GM18505 (cell line): Measurements from ENCODE around the gene GATD1.
A peak's percentile ranks its signal among the peaks of the same experiment; 100 is the strongest.

Experiments used
- ATAC-seq: cut with Tn5 transposase; IDR thresholded peaks from one replicate; pipeline ENCODE4 v1.9.1; 2021; ENCODE audit not compliant: unreplicated experiment
- POLR2A ChIP-seq: IDR thresholded peaks from 4 replicates; pipeline ENCODE4 v1.6.1; 2011; ENCODE audit warnings: borderline replicate concordance; ENCODE audit not compliant: insufficient read depth, insufficient read length; ENCODE audit errors: extremely low read depth

Gene GATD1

DNA sequence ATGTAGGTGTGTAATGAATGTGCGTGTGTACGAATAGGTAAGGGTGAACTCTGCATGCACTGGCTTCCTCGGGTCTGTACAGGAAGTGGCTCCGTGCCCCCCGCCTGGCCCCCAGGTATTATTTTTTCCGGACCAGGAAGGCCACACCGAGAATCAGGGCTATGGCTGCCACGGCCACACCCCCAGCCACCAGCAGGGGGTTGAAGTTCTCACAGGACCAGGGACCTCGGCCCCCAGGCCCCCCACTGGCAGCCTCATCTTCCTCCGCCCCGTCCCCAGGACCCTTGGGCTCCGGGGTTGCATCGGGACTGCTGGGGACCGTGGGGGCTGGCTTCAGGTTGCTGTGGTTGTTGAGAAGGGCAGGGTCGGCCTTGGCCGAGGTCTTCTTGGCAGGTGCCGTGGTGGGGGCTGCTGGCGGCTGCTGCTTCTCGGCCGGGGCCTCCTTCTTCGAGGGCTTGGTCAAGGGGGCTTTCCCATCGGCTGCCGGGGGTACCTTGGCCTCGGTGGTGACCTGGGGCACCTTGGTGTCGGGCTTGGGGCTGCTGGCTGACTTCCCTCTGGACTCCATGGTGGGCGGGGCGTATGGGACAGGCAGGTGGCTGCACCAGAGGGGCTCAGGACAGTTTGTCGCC is 10.8 kb upstream of the GATD1 start:
- TF ChIP-seq POLR2A, result no peak
- ATAC-seq, result no peak

DNA sequence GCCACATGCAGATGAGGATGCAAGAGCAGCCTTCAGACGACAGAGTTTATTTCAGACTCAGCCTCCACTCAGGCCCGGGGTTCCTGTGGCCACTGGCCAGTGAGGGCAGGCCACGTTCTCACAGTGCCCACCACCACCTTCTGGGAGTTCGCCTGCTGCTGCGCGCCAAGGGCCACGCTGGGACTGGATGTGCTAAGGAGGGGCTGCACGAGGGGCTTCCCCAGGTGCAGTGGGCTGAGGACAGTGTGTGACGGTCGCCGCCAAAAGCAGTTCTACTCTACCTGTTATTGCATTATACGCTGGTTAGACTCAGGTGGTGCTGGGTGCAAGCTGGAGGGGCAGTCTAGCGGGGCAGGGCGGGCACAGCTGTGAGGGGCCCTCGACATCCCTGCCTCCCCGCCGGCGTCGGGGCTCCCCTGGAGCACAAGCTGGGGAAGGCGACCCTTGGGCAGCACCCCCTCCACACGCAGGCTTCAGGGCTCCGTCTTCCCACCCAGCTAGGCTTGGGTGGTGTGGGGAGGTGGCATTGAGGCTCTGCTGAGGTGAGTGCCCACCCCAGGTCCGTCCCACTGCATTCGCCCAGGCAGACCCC is 9.9 kb upstream of the GATD1 start:
- no peak for TF ChIP-seq POLR2A
- no peak for ATAC-seq

DNA sequence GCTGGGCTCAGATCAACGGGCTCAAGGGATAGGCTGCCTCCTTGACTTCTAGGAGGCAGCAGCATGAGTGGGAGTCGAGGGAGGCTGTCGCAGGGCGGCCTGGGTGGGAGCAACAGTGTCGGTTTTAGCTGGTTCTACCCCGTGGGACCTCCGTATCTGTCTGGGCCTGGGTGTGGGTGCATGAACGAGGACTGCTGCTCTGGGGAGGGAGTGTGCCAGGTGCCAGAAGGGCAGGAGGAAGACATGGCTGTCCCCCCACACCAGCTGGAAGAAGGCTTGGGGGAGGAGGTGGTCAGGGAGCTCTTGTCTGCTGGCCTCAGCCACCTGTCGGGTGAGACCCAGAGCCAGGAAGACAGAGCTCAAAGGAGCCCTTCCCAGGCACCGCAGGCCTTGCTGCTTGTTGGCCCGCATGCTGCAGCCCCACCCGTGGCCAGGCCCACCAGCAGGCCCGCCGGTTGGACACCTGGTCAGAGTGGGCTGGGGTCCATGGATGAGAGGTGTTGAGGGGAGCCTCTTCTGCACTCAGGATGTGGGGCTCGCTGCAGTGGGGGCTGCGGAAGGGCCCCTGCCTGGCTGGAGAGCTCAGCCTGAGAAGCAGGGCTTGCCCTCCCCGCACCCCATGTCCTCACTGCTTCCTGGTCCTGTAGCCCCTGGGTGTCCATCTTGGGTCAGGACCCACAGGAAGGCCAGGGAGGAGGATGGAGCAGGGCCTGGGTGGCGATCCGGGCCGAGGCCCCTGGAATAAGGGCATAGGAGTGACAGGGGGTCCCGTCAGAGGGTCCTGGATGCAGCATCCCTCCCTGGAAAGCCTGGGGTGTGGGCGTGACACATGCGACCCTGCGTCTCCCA is 9.2 kb upstream of the GATD1 start:
- no peak for ATAC-seq
- peak; percentile 8 for TF ChIP-seq POLR2A

DNA sequence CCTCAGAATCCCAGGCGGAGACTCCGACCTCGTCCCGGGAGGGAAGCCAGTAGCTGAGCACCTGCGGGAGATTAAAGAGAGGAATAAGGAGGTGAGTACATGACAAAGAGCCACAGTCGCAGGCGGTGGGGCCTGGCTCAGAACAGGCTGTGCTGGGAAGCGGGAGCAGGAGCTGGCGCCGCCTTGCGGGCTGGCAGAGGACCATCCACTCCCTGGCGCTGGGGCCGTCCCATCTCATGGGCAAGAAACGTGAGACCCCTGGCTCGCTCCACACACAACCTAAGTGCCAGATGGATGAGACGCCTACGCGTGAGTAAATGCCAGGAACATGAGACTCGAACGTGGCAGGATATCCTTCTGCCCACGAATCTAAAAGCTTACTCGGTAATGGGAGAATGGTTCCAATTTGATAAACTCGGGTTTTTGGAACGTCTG is 6.3 kb upstream of the GATD1 start:
- TF ChIP-seq POLR2A, result no peak
- ATAC-seq, result no peak

DNA sequence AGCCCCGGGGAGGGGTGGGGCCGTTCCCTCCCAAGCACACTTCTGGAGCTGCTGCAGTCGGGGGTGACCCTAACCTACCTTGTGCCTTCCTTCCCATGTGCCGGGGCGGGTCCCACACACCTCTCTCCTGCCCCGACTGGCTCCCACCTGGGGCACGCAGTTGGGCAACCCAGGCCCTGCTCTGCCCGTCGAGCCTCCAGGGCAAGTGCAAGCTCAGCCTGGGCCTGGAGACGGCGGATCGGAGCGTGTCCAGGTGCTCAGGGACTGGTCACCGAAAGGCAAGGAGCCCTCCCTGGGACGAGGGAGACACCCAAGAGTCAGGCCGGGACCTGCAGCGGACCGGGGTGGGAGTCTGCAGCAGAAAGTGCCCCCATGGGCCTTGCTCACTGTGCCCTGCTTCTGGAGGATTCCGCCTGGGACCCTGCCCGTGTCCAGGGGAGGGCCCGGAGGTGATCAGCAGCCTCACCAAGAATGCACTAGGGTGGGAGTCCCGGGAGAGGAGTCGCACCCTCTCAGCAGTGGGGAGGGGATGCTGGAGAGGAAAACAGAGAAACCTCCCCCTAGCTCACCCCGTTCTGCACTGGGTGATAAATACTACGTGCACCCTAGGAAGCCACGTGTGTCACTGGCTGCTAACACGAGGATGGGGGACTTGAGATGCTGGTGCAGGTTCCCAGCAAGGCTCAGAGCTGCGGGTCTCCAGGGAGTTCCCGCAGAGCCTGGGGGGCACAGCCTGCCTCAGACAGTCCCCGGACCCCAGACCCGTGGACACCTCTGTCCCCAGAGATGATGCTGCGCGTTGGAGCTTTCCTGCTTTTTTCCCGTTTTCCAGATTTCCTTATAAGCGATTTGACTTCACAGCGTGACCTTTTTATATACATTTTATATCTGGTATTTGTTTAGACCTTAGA is 5.2 kb upstream of the GATD1 start:
- TF ChIP-seq POLR2A, result no peak
- ATAC-seq, result no peak

DNA sequence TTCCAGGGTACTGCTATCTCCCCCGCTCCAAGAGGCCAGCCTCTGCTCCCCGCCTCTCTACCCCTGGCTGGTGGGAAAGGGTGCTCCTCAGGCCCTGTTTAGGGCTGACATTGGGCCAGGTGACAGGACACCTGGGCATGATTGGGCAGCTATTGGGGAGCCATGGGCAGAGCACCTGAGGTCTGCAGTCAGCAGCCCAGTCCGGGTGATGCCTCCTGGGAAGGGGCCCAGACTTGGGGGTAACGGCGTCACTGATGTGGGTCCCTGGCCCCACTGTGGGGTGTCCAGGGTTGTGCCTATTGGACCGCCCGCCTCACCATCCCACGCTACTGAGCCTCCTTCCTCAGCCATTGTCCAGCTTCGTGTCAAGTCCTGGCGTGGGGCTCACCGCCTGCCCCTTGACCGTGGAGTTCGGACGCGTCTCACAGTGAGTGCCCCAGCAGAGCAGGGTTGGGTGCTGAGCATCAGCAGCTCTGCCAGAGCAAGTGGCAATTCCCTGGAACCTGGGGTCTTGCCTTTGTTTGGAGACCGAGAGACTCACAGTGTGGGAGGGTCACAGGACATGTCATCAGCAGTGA is 2.8 kb upstream of the GATD1 start:
- no peak for ATAC-seq
- TF ChIP-seq POLR2A, result no peak

DNA sequence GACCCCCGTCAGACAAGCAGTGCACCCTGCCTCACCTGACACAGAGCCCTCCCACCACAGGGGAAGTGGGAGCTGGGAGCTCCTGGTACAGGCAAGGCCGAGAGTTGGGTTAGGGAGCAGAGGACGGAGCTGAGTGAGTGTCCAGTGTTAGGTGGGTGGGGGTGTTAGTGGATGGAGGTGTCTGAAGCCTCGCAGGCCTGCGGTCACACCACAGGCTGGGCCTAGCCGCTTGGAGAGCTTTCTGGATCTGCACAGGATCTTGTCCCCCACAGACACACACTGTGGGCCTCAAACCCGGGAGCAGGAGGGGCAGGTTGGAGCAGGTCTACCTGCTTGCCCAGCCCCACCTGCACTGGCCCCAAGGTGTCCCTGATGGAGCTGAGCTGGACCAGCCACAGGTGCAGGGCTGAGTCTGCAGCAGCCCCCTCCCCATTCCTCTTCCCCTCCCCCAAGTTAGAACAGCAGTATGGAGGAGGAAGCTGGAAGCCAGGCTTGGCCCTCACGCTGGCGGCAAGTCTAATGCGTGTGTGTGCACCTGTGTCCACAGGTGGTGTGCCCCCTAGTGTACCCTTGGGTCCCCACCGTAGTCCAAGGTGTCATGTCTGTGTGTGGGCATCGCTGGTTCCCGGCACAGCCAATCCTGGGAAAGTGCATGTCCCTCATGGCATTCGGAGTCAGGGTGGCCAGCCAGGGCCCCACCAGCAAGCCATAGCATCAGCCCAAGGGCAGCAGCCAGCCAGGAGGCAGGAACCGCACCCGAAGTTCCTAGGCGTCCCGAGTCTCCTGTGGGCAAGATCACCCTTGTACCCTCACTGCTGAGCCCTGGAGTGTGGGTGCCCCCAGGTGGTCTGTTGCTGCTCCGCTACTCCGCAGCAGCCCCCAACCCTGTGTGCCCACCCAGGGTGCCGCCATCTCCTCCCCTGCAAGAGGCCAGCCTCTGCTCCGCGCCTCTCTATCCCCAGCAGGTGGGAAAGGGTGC is 2.0 kb upstream of the GATD1 start:
- no peak for TF ChIP-seq POLR2A
- no peak for ATAC-seq

DNA sequence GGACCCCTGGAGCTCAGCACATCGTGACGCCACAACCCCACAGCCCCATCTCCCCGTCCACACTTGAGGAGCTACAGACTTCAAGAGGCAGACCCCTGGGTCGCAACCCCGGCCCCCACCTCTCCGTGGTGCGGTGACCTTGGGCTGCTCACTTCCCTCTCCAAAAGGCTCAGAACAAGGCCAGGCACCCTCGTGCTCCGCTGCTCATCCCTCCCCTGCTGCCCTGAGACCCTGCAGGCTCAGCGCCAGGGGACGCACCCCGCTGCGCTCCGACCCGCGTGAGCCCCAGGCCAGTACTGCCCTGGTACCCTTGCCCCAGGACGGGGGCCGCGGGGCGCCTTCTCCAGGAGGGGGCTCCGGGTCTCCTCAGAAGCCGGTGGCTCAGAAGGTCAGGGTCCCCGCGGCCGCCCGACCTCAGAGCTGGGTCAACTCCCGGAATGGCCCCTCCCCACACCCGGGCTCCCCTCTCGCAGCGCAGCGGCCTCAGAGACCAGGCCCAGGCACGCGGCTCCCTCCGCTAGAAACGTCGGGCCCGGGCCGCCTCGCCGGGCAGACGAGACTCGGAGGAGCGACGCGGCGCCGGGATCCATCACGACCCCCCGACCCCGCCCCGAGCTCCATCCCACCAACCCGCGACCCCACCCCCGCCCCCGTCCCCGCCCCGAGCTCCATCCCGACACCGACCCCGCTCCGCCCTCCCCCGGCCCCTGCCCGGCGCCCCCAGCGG is 563 bp downstream of the GATD1 start:
- peak; percentile 31 for ATAC-seq
- TF ChIP-seq POLR2A, result no peak

DNA sequence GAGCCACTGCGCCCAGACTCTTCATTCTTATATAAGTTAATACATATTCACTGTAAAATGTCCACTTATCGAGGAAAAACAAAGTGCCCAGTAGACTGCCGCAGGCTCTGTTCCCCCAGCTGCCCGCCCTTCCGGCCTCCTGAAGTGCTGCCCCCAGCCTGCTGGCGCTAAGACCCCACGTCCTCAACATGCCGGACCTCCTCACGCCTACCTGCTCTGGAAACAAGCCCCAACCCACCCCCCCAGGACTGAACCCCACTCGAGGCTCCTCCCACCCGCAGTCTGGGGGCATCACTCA is 1.1 kb downstream of the GATD1 start:
- TF ChIP-seq POLR2A, result no peak
- ATAC-seq, result no peak

DNA sequence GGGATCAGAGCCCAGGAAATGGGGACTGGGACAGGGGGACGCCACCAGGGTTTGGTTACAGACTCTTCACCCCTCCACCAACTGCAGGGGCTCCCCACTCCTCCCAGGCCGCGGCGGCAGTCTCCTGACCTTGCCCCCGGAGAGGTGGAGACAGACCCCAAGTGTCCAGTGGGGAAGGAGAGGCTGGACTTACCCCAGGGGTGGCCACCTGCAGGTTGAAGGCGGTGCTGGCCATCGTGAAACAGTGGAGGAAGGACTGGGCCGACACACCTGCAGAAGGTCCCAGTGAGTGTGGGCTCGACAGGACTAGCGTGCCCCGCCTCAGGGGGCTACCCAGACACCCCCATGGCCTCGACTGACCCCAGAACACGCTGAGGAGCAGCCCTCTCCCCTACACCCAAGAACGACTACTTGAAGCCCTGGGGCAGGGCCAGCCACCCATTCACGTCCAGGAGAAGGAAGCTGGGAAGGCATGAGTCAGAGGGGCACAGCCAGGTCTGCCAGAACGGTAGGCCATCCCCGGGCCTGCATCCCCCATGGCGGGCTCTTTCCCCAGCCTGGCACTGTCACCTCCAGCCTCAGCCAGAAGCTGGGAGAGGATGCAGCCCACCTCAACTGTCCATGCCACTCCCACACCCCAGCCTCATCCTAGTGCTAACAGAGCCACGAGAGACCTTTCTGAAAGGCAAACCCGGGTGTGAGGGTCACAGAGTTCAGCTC is 2.3 kb downstream of the GATD1 start:
- no peak for ATAC-seq
- TF ChIP-seq POLR2A, result no peak

DNA sequence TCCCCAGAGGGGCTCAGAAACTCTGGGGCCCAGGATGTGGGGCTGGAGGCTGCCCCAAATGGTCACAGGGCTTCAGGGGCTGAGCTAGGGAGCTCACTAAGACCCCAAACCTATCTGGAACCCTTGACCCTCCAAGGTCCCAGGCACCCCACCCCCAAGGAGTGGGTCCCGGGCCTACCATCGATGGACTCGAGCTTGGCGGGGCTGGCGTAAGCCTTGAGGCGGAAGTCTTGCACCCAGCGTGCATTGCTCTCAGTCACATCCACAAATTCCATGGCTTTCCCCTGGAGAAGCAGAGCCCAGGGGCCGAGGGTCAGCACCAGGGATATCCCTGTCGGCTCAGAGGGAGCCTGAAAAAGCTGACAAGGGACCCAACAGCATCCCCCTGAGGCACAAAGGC is 3.5 kb downstream of the GATD1 start:
- no peak for ATAC-seq
- no peak for TF ChIP-seq POLR2A
